ENCODE measurements around the gene TACR3.
"Not testable (repeated sequence)": the region's sequence is repeated elsewhere in the genome, so short reads cannot be mapped to it uniquely, and the experiment has no call there.

Gene TACR3

GRCh38 chr4:103719830-103720207 is at the start of gene TACR3:
TSS of gene TACR3 (minus strand) at chr4:103719985. CDS start at chr4:103719675, 310 bp downstream.
- DNase-seq = peak in 9 of 51 donors; percentile 2 to 17 (median 3)

DNA sequence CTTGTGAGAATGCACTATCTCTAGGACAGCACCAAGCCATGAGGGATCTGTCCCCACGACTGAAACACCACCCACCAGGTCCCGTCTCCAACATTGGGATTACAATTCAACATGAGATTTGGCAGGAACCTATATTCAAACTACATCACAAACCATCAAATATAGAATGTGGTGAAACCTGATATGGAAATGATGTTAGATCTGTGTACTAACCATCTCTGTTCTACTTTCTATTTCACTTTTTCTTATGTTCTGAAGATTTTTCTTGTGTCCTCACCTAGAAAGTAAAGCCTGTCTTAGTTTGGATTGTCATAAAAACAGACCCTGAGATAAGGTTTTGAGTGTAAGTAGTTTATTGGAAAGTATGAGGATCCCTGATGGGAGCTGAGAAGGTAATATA is 37.8 kb upstream of the TACR3 start:
- no peak for DNase-seq

- no peak for DNase-seq
These were observed 37.0 kb upstream of the TACR3 start for GRCh38 chr4:103756741-103757140.

- DNase-seq = no peak
These were observed 35.1 kb upstream of the TACR3 start for GRCh38 chr4:103754844-103755243.

- DNase-seq = no peak
These were observed 34.3 kb upstream of the TACR3 start for GRCh38 chr4:103753868-103754653.

- DNase-seq = not testable (repeated sequence)
These were observed 3.4 kb upstream of the TACR3 start for GRCh38 chr4:103723150-103723549.

DNA sequence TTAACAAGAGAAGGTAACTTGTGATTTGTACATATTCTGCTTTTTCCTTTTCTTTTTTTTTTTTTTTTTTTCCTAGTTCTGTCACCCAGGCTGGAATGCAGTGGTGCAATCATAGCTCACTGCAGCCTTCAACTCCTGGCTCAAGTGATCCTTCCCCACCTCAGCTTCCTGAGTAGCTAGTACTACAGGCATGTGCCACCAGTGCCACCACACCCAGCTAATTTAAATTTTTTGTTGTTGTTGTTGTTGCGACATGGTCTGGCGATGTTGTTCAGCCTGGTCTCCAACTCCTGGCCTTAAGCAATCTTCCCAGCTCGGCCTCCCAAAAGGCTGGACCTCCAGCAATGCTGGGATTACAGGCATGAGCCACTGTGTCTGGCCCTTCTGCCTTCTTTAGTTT is 1.5 kb upstream of the TACR3 start:
- DNase-seq = no peak

DNA sequence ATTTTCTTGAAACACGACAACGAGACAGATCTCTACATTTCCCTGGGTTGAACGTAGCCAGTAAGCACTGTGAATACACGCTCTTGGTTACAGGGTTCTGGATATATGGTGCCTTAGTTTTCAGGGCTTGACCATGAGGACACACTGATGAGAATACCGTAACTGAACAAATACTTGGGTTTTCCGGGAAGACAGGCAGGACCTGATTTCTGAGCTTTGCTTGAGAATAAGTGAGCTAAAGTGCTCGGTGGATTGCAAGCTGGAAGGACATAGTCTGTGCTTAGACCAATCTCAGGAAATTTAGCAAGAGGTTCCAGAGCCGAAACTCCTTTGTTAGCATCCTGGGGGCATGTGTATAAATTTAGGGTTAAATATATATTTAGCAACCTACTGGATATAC is 876 bp upstream of the TACR3 start:
- DNase-seq = no peak

DNA sequence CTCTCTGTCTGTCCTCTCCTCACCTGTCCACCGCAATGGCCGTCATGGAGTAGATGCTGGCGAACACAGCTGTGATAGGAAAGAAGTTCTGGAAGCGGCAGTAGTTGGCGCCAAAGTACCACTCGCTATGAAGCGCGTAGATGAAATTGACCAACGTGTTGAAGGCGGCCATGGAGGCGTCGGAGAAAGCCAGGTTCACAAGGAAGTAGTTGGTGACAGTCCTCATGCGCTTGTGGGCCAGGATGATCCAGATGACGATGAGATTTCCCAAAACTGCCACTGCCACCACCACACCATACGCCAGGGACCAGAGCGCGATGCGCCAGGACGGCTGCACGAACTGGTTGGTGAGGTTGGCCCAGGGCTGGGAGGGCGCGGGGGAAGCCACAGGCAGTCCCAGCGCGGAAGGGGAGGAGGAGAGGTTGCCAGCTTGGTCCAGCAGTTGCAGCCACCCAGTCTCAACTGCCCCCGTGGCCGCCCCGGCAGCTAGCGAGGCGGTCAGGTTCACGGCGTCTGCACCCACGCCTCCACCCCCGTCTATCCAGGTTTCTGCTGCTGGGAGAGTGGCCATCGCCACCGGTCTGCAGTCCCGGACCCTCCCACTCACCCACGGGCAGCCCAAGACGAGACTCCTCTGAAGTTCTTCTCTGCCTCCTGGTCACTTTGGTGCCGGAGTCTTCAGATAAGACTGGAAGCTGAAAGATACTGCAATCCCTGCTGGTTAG is 518 bp downstream of the TACR3 start:
- peak in 10 of 51 donors; percentile 1 to 11 (median 4) for DNase-seq

GRCh38 chr4:103692615-103693014 is 27.2 kb downstream of the TACR3 start:
- no peak for DNase-seq

- DNase-seq = no peak
These were observed 45.8 kb downstream of the TACR3 start for GRCh38 chr4:103673983-103674382.

- not testable (repeated sequence) for DNase-seq
These were observed 53.0 kb downstream of the TACR3 start for GRCh38 chr4:103666764-103667163.

DNA sequence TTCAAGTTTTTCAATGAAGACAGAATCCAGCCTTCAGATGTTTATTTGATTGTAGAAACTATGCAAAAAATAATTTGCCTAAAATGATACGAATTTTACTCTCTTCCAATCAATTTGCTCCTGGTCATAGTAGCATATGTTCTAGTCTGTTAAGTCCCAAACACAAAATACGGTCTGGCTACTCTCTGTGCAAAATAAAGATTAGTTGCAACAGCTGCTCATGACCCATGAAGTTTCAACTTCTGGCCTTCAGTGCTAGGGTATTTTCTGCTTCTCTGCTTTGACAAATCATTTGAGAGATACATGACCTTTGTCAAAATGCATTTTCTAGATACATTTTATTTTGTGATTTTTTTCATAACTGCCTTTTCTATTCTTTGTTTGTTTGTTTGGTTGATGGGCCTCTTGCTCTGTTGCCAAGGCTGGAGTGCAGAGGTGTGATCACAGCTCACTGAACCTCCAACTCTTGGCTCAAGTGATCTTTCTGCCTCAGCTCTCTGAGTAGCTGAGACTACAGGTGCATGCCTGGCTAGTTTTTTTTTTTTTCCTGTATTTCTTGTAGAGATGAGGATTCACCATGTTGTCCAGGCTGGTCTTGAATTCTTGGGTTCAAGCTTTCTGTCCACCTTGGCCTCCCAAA is 55.2 kb downstream of the TACR3 start:
- DNase-seq = no peak

DNA sequence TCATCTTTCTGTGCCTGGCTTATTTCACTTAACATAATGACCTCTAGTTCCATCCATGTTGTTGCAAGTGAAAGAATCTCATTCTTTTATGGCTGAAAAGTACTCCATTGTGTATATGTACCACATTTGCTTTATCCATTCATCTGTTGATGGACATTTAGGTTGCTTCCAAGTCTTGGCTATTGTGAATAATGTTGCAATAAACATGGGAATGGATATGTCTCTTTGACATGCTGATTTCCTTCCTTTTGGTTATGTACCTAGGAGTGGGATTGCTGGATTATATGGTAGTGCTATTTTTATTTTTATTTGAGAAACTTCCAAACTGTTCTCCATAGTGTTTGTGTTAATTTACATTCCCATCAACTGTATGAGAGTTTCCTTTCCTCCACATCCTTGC is 71.2 kb downstream of the TACR3 start:
- DNase-seq = no peak

- no peak for DNase-seq
These were observed 73.8 kb downstream of the TACR3 start for GRCh38 chr4:103645991-103646390.

GRCh38 chr4:103634236-103634635 is 85.5 kb downstream of the TACR3 start:
- no peak for DNase-seq

- DNase-seq = no peak
These were observed 93.5 kb downstream of the TACR3 start for GRCh38 chr4:103626296-103626695.

GRCh38 chr4:103591841-103592240 is 127.9 kb downstream of the TACR3 start:
- no peak for DNase-seq

GRCh38 chr4:103567591-103567990 is 152.2 kb downstream of the TACR3 start:
- DNase-seq = no peak

DNA sequence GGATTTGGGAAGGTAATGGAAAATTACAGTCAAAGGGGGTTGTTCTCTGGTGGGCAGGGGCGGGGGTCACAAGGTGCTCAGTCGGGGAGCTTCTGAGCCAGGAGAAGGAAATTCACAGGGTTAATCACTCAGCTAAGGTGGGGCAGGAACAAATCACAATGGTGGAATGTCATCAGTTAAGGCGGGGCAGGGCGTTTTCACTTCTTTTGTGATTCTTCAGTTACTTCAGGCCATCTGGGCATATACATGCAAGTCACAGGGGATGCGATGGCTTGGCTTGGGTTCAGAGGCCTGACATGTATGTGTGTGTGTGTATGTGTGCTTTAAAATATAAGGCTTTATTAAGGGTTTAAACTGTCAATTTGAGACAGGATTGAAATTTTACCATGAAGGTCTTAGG is 160.6 kb downstream of the TACR3 start:
- DNase-seq = not testable (repeated sequence)
